Measurements from ENCODE around the gene AKAP3. TPM values are rescaled to one million over a fixed set of nuclear protein-coding genes. Genes with fewer than 3 reads are reported as not detected.

The AKAP3 gene
- total and polyA plus RNA-seq, 4 donors, result 0.21 to 2.0 (median 1.0) TPM

GRCh38 chr12:4587108-4587507 is 61.7 kb downstream of the AKAP3 start (continued):
- TF ChIP-seq ZBTB33 (IDR thresholded peaks at IDR 0.05), result no peak
- TF ChIP-seq HNF4A (conservative IDR thresholded peaks at IDR 0.05), result no peak

GRCh38 chr12:4586500-4586899 is 62.4 kb downstream of the AKAP3 start:
- Histone ChIP-seq H3K4me3 (ENCODE audit: low read depth in 1 of 3, low read length in 3 of 3) (no peak overlapping the region), H3K4me1 (ENCODE audit: control insufficient read depth in 4 of 4, insufficient read depth in 4 of 4, low read length in 3 of 4) (no peaks in the 10 kb centered on the region), H3K27me3 (ENCODE audit: control insufficient read depth in 4 of 4, insufficient read depth in 4 of 4, low read length in 3 of 4) (peaks cover 0 to 4% (median 0%) of the 10 kb centered on the region in 4 donors), H3K36me3 (ENCODE audit: control insufficient read depth in 4 of 4, insufficient read depth in 3 of 4, low read depth in 1 of 4, low read length in 3 of 4) (no peaks in the 10 kb centered on the region), H3K9me3 (ENCODE audit: control insufficient read depth in 4 of 4, low read length in 3 of 4) (no peaks in the 10 kb centered on the region), H3K27ac (ENCODE audit: low read depth in 1 of 2, low read length in 2 of 2) (no peak overlapping the region), H3K9ac (ENCODE audit: low read depth in 1 of 2, low read length in 2 of 2) (no peak overlapping the region)
- TF ChIP-seq HNF4A (conservative IDR thresholded peaks at IDR 0.05) (no peak), HNF4G (IDR thresholded peaks at IDR 0.05) (no peak), GABPA (IDR thresholded peaks at IDR 0.05 in 1 of 2, conservative IDR thresholded peaks at IDR 0.05 in 1 of 2) (no peak), NR2F2 (IDR thresholded peaks at IDR 0.05) (no peak), MAX (IDR thresholded peaks at IDR 0.05) (no peak), FOXA2 (IDR thresholded peaks at IDR 0.05) (no peak), FOXA1 (IDR thresholded peaks at IDR 0.05) (no peak), RXRA (IDR thresholded peaks at IDR 0.05) (no peak), RAD21 (IDR thresholded peaks at IDR 0.05) (no peak), EGR1 (IDR thresholded peaks at IDR 0.05; ENCODE audit: low read depth in 2 of 2) (no peak), REST (IDR thresholded peaks at IDR 0.05) (no peak)
- DNase-seq (ENCODE audit: low spot score), result no peak
- 35% methylated on average over 5 of the region's 5 CpGs for WGBS

- no peak overlapping the region for H3K4me3 ChIP-seq (ENCODE audit: low read depth in 1 of 3, low read length in 3 of 3)
- no peaks in the 10 kb centered on the region for H3K9me3 ChIP-seq (ENCODE audit: control insufficient read depth in 4 of 4, low read length in 3 of 4)
- no peak for DNase-seq (ENCODE audit: low spot score)
- H3K36me3 ChIP-seq (ENCODE audit: control insufficient read depth in 4 of 4, insufficient read depth in 3 of 4, low read depth in 1 of 4, low read length in 3 of 4), result no peaks in the 10 kb centered on the region
- H3K9ac ChIP-seq (ENCODE audit: low read depth in 1 of 2, low read length in 2 of 2), result no peak overlapping the region
- no peaks in the 10 kb centered on the region for H3K4me1 ChIP-seq (ENCODE audit: control insufficient read depth in 4 of 4, insufficient read depth in 4 of 4, low read length in 3 of 4)
- H3K27ac ChIP-seq (ENCODE audit: low read depth in 1 of 2, low read length in 2 of 2), result no peak overlapping the region
- H3K27me3 ChIP-seq (ENCODE audit: control insufficient read depth in 4 of 4, insufficient read depth in 4 of 4, low read length in 3 of 4), result peaks cover 0 to 4% (median 0%) of the 10 kb centered on the region in 4 donors
- no peak for TF ChIP-seq HNF4G (IDR thresholded peaks at IDR 0.05)
- no peak for TF ChIP-seq ZBTB33 (IDR thresholded peaks at IDR 0.05)
- no peak for TF ChIP-seq RXRA (IDR thresholded peaks at IDR 0.05)
- TF ChIP-seq NR2F2 (IDR thresholded peaks at IDR 0.05), result no peak
- TF ChIP-seq FOXA1 (IDR thresholded peaks at IDR 0.05), result no peak
- no peak for TF ChIP-seq CTCF (IDR thresholded peaks at IDR 0.05; ENCODE audit: low read depth, low read length, missing input control)
- no peak for TF ChIP-seq EGR1 (IDR thresholded peaks at IDR 0.05; ENCODE audit: low read depth in 2 of 2)
- no peak for TF ChIP-seq GABPA (IDR thresholded peaks at IDR 0.05 in 1 of 2, conservative IDR thresholded peaks at IDR 0.05 in 1 of 2)
- TF ChIP-seq YY1 (IDR thresholded peaks at IDR 0.05), result no peak
- TF ChIP-seq HNF4A (conservative IDR thresholded peaks at IDR 0.05), result no peak
- TF ChIP-seq JUND (IDR thresholded peaks at IDR 0.05), result no peak
- 81% methylated on average over 7 of the region's 7 CpGs for WGBS
Observed at GRCh38 chr12:4584896-4585295, 64.0 kb downstream of the AKAP3 start.

Measured in liver (tissue), 9 donors.